Osteoblast (primary cell): ENCODE measurements around the gene FAM110A. TPM values are rescaled to one million over a fixed set of nuclear protein-coding genes. Genes with fewer than 3 reads are reported as not detected.

ENCODE experiments used
- DNase-seq: peaks from one replicate; pipeline ENCODE4 v3.0.0; 2011; ENCODE audit warnings: low spot score, mixed read lengths; ENCODE audit not compliant: insufficient read length; ENCODE audit errors: missing footprints
- H2AFZ ChIP-seq: 2 replicates; pipeline ENCODE4 v1.6.0; 2011; ENCODE audit warnings: mild to moderate bottlenecking, low read length
- H3K27ac ChIP-seq: 2 replicates; pipeline ENCODE4 v1.5.1; 2011; ENCODE audit warnings: mild to moderate bottlenecking, low read depth, low read length, moderate library complexity
- H3K27me3 ChIP-seq: 2 replicates; pipeline ENCODE4 v1.6.0; 2012; ENCODE audit warnings: mild to moderate bottlenecking, control low read depth, inconsistent platforms, low read length, moderate library complexity; ENCODE audit not compliant: insufficient read depth
- H3K36me3 ChIP-seq: 2 replicates; pipeline ENCODE4 v1.5.1; 2011; ENCODE audit warnings: mild to moderate bottlenecking, low read length, control low read depth, moderate library complexity; ENCODE audit not compliant: insufficient read depth
- H3K4me1 ChIP-seq: 2 replicates; pipeline ENCODE4 v1.5.1; 2011; ENCODE audit warnings: mild to moderate bottlenecking, low read length, control low read depth, moderate library complexity; ENCODE audit not compliant: insufficient read depth
- H3K4me2 ChIP-seq: 2 replicates; pipeline ENCODE4 v1.6.0; 2011; ENCODE audit warnings: mild to moderate bottlenecking, low read length; ENCODE audit not compliant: insufficient read depth
- H3K4me3 ChIP-seq: fragments of 200-600 bp; sonication (generic); 3 replicates; pipeline ENCODE4 v1.5.1; 2012; ENCODE audit warnings: mild to moderate bottlenecking, low read length, inconsistent platforms; ENCODE audit not compliant: insufficient read depth
- H3K79me2 ChIP-seq: 2 replicates; pipeline ENCODE4 v1.6.0; 2012; ENCODE audit warnings: mild to moderate bottlenecking, low read length, control low read depth, inconsistent platforms; ENCODE audit not compliant: insufficient read depth
- H3K9me3 ChIP-seq: 2 replicates; pipeline ENCODE4 v1.5.1; 2011; ENCODE audit warnings: low read depth, low read length, control low read depth
- H4K20me1 ChIP-seq: 2 replicates; pipeline ENCODE4 v1.6.0; 2012; ENCODE audit warnings: mild to moderate bottlenecking, low read length, control low read depth; ENCODE audit not compliant: insufficient read depth
- CTCF ChIP-seq: IDR thresholded peaks from 2 replicates; pipeline ENCODE4 v1.5.1; 2011; ENCODE audit warnings: mild to moderate bottlenecking, low read depth, low read length, moderate library complexity; ENCODE audit errors: extremely low read depth
- total RNA-seq: library from RNA; depleted of rRNA; stranded (reverse); fragments of >200 nt; gene quantifications from 2 replicates; pipeline ENCODE4 v1.2.3, GENCODE V29; 2012

FAM110A gene
- total RNA-seq, 1 donor = 9.8 TPM

- Histone ChIP-seq H3K4me3 (no peak overlapping the region), H3K4me1 (peaks cover 13% of the 10 kb centered on the region), H3K9me3 (no peaks in the 10 kb centered on the region), H4K20me1 (no peaks in the 10 kb centered on the region), H3K79me2 (peaks cover 3% of the 10 kb centered on the region), H3K4me2 (no peak overlapping the region), H2AFZ (no peak overlapping the region), H3K36me3 (no peaks in the 10 kb centered on the region), H3K27ac (peak overlapping the region; percentile 66), H3K27me3 (no peaks in the 10 kb centered on the region)
- TF ChIP-seq CTCF = no peak
- no peak for DNase-seq
Measured at GRCh38 chr20:828987-829386, 4.5 kb upstream of the FAM110A start.

GRCh38 chr20:829551-829950, 4.0 kb upstream of the FAM110A start:
- H3K36me3 ChIP-seq = no peaks in the 10 kb centered on the region
- no peak overlapping the region for H2AFZ ChIP-seq
- H3K9me3 ChIP-seq = no peaks in the 10 kb centered on the region
- H3K4me1 ChIP-seq = peaks cover 18% of the 10 kb centered on the region
- H3K4me2 ChIP-seq = peak overlapping the region; percentile 15
- H3K79me2 ChIP-seq = peaks cover 9% of the 10 kb centered on the region
- H3K27me3 ChIP-seq = no peaks in the 10 kb centered on the region
- H4K20me1 ChIP-seq = no peaks in the 10 kb centered on the region
- peak overlapping the region; percentile 66 for H3K27ac ChIP-seq
- peak; percentile 58 for DNase-seq
- no peak for TF ChIP-seq CTCF
- H3K4me3 ChIP-seq = no peak overlapping the region

GRCh38 chr20:830011-830521, 3.4 kb upstream of the FAM110A start:
- TF ChIP-seq CTCF = no peak
- DNase-seq = no peak
- H3K4me2 ChIP-seq = peak overlapping the region; percentile 15

GRCh38 chr20:831251-831650, 2.3 kb upstream of the FAM110A start:
- no peak overlapping the region for H3K27ac ChIP-seq
- no peak overlapping the region for H3K4me3 ChIP-seq
- no peak overlapping the region for H3K4me2 ChIP-seq
- H3K36me3 ChIP-seq = no peaks in the 10 kb centered on the region
- H4K20me1 ChIP-seq = no peaks in the 10 kb centered on the region
- DNase-seq = no peak
- H3K27me3 ChIP-seq = no peaks in the 10 kb centered on the region
- H3K9me3 ChIP-seq = no peaks in the 10 kb centered on the region
- TF ChIP-seq CTCF = no peak
- H3K79me2 ChIP-seq = peaks cover 19% of the 10 kb centered on the region
- no peak overlapping the region for H2AFZ ChIP-seq
- H3K4me1 ChIP-seq = peaks cover 27% of the 10 kb centered on the region

More at GRCh38 chr20:830011-830521, 3.4 kb upstream of the FAM110A start:
- H4K20me1 ChIP-seq = no peaks in the 10 kb centered on the region
- no peak overlapping the region for H3K4me3 ChIP-seq
- peak overlapping the region; percentile 66 for H3K27ac ChIP-seq
- H3K79me2 ChIP-seq = peaks cover 9% of the 10 kb centered on the region
- H3K9me3 ChIP-seq = no peaks in the 10 kb centered on the region
- no peaks in the 10 kb centered on the region for H3K27me3 ChIP-seq
- peaks cover 22% of the 10 kb centered on the region for H3K4me1 ChIP-seq
- no peaks in the 10 kb centered on the region for H3K36me3 ChIP-seq
- no peak overlapping the region for H2AFZ ChIP-seq
